Neural cell (in vitro differentiated cells): Measurements from ENCODE around the gene IPO9. TPM values are rescaled to one million over a fixed set of nuclear protein-coding genes. Genes with fewer than 3 reads are reported as not detected.

Source experiments
- H2AFZ ChIP-seq: fragments of 200-600, 300-800 bp; sonication (generic), shearing (Covaris generic); 2 replicates; pipeline ENCODE4 v1.6.0; 2014; ENCODE audit warnings: low read depth, mild to moderate bottlenecking, antibody characterized with exemption, low read length, moderate library complexity
- H3F3A ChIP-seq: fragments of 200-600 bp; shearing (Covaris generic); 2 replicates; pipeline ENCODE4 v1.6.1; 2016; ENCODE audit warnings: mild to moderate bottlenecking, moderate library complexity, mixed read lengths, antibody characterized with exemption, low read length; ENCODE audit not compliant: insufficient read depth, poor library complexity, severe bottlenecking
- H3K27ac ChIP-seq: fragments of 200-600, 300-800 bp; sonication (generic), shearing (Covaris generic); 2 replicates; pipeline ENCODE4 v1.5.1; 2014; ENCODE audit warnings: mild to moderate bottlenecking, low read length, moderate library complexity
- H3K27me3 ChIP-seq: fragments of 300-800, 200-600 bp; sonication (generic), shearing (Covaris generic); 2 replicates; pipeline ENCODE4 v1.6.0; 2014; ENCODE audit warnings: mild to moderate bottlenecking, low read depth, low read length, moderate library complexity; ENCODE audit not compliant: insufficient read depth
- H3K36me3 ChIP-seq: fragments of 300-800, 200-600 bp; sonication (generic), shearing (Covaris generic); 2 replicates; pipeline ENCODE4 v1.5.1; 2014; ENCODE audit warnings: mild to moderate bottlenecking, antibody characterized with exemption, low read length, moderate library complexity; ENCODE audit not compliant: insufficient read depth
- H3K4me2 ChIP-seq: fragments of 300-800, 200-600 bp; sonication (generic), shearing (Covaris generic); 2 replicates; pipeline ENCODE4 v1.6.0; 2014; ENCODE audit warnings: mild to moderate bottlenecking, low read length
- H3K4me3 ChIP-seq: fragments of 300-800, 200-600 bp; sonication (generic), shearing (Covaris generic); 2 replicates; pipeline ENCODE4 v1.5.1; 2014; ENCODE audit warnings: mild to moderate bottlenecking, low read length, moderate library complexity
- H3K79me2 ChIP-seq: fragments of 200-600 bp; shearing (Covaris generic); replicated peaks from 2 replicates; pipeline ENCODE4 v1.6.0; 2014; ENCODE audit warnings: mild to moderate bottlenecking, low read length, moderate library complexity; ENCODE audit not compliant: insufficient read depth
- H3K9ac ChIP-seq: fragments of 300-800, 200-600 bp; sonication (generic), shearing (Covaris generic); 2 replicates; pipeline ENCODE4 v1.6.1; 2016; ENCODE audit warnings: mild to moderate bottlenecking, low read length, mixed read lengths
- H3K9me2 ChIP-seq: fragments of 200-600 bp; shearing (Covaris generic); 2 replicates; pipeline ENCODE4 v1.6.1; 2016; ENCODE audit warnings: mild to moderate bottlenecking, low read length, mixed read lengths; ENCODE audit not compliant: insufficient read depth
- H3K9me3 ChIP-seq: fragments of 200-600, 300-800 bp; sonication (generic), shearing (Covaris generic); 2 replicates; pipeline ENCODE4 v1.6.1; 2016; ENCODE audit warnings: mild to moderate bottlenecking, mixed run types, low read length, moderate library complexity, mixed read lengths
- H4K20me1 ChIP-seq: fragments of 200-600 bp; shearing (Covaris generic); 2 replicates; pipeline ENCODE4 v1.6.1; 2016; ENCODE audit warnings: mild to moderate bottlenecking, mixed run types; ENCODE audit not compliant: insufficient read depth
- EP300 ChIP-seq: fragments of 450-650 bp; conservative IDR thresholded peaks from 2 replicates; pipeline ENCODE4 v1.6.1; 2014; ENCODE audit warnings: antibody characterized with exemption, mild to moderate bottlenecking, moderate library complexity; ENCODE audit not compliant: poor library complexity, severe bottlenecking
- EZH2 ChIP-seq: fragments of 200-600, 300-800 bp; shearing (Covaris generic), sonication (generic); IDR thresholded peaks from 2 replicates; pipeline ENCODE4 v1.6.1; 2014; ENCODE audit warnings: antibody characterized with exemption, low read length, borderline replicate concordance, mild to moderate bottlenecking; ENCODE audit not compliant: insufficient read depth, poor library complexity, severe bottlenecking
- RAD21 ChIP-seq: fragments of 450-650 bp; conservative IDR thresholded peaks from 2 replicates; pipeline ENCODE4 v1.6.1; 2014; ENCODE audit warnings: antibody characterized with exemption, mild to moderate bottlenecking, moderate library complexity
- SMC3 ChIP-seq: fragments of 450-650 bp; conservative IDR thresholded peaks from 2 replicates; pipeline ENCODE4 v1.6.1; 2014; ENCODE audit warnings: antibody characterized with exemption, mild to moderate bottlenecking, moderate library complexity; ENCODE audit not compliant: poor library complexity
- TAF1 ChIP-seq: IDR thresholded peaks from 2 replicates; pipeline ENCODE4 v1.6.1; 2012; ENCODE audit warnings: low read depth
- polyA plus RNA-seq: library from polyadenylated mRNA; depleted of rRNA; stranded (reverse); fragments of >200 nt; gene quantifications from 2 replicates; pipeline ENCODE4 v1.2.3, GENCODE V29; 2014
- TF ChIP-seq, protein P1 (sequence below): fragments of 450-650 bp; IDR thresholded peaks from 2 replicates; pipeline ENCODE4 v1.5.1; 2014; ENCODE audit warnings: antibody characterized with exemption, mild to moderate bottlenecking, moderate library complexity; ENCODE audit not compliant: poor library complexity, severe bottlenecking
- TF ChIP-seq, protein P2 (sequence below): IDR thresholded peaks from 2 replicates; pipeline ENCODE4 v1.6.1; 2012; ENCODE audit warnings: borderline replicate concordance

Gene IPO9
- polyA plus RNA-seq, 1 donor from 2014 or later, result 45.0 TPM

DNA sequence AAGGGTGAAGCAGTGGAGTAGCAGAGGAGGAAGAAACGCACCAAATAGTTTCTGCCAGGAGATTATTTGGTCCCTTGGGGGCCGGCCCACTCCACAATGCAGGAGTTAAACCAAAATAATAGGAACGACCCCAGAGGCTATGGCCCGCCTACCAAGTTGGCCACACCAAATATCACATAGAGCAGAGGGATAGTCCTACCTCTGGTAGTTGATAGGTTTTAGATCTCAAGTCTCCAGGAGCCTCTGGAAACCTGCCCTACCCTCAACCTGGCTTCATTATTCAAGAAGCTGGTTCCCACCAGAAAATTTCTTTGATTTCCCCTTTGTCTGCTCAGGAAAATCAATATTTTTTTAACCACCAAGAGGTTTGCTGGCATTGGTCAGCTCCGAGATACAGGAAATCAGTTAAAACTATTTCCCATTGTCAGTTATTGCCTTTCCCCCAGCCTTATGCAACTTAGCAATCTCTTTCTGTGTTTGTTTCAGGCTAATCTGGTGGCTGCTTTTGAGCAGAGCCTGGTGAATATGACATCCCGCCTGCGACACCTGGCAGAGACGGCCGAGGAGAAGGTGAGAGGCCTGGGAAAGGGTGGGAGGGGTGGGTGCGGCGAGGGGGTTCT is 35.5 kb upstream of the IPO9 start:
- Histone ChIP-seq H3K27ac (no peak overlapping the region), H4K20me1 (no peaks in the 10 kb centered on the region), H3K9me3 (no peaks in the 10 kb centered on the region), H3K27me3 (no peaks in the 10 kb centered on the region), H2AFZ (no peak overlapping the region), H3K9me2 (no peaks in the 10 kb centered on the region), H3F3A (no peaks in the 10 kb centered on the region), H3K4me2 (no peak overlapping the region), H3K36me3 (peaks cover 25% of the 10 kb centered on the region), H3K9ac (no peak overlapping the region), H3K4me3 (no peak overlapping the region), H3K79me2 (no peaks in the 10 kb centered on the region)
- TF ChIP-seq SMC3 (peak; percentile 4), TAF1 (no peak)
- TF ChIP-seq, protein P1, sequence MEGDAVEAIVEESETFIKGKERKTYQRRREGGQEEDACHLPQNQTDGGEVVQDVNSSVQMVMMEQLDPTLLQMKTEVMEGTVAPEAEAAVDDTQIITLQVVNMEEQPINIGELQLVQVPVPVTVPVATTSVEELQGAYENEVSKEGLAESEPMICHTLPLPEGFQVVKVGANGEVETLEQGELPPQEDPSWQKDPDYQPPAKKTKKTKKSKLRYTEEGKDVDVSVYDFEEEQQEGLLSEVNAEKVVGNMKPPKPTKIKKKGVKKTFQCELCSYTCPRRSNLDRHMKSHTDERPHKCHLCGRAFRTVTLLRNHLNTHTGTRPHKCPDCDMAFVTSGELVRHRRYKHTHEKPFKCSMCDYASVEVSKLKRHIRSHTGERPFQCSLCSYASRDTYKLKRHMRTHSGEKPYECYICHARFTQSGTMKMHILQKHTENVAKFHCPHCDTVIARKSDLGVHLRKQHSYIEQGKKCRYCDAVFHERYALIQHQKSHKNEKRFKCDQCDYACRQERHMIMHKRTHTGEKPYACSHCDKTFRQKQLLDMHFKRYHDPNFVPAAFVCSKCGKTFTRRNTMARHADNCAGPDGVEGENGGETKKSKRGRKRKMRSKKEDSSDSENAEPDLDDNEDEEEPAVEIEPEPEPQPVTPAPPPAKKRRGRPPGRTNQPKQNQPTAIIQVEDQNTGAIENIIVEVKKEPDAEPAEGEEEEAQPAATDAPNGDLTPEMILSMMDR, result no peak
- TF ChIP-seq, protein P2, sequence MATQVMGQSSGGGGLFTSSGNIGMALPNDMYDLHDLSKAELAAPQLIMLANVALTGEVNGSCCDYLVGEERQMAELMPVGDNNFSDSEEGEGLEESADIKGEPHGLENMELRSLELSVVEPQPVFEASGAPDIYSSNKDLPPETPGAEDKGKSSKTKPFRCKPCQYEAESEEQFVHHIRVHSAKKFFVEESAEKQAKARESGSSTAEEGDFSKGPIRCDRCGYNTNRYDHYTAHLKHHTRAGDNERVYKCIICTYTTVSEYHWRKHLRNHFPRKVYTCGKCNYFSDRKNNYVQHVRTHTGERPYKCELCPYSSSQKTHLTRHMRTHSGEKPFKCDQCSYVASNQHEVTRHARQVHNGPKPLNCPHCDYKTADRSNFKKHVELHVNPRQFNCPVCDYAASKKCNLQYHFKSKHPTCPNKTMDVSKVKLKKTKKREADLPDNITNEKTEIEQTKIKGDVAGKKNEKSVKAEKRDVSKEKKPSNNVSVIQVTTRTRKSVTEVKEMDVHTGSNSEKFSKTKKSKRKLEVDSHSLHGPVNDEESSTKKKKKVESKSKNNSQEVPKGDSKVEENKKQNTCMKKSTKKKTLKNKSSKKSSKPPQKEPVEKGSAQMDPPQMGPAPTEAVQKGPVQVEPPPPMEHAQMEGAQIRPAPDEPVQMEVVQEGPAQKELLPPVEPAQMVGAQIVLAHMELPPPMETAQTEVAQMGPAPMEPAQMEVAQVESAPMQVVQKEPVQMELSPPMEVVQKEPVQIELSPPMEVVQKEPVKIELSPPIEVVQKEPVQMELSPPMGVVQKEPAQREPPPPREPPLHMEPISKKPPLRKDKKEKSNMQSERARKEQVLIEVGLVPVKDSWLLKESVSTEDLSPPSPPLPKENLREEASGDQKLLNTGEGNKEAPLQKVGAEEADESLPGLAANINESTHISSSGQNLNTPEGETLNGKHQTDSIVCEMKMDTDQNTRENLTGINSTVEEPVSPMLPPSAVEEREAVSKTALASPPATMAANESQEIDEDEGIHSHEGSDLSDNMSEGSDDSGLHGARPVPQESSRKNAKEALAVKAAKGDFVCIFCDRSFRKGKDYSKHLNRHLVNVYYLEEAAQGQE, result no peak

DNA sequence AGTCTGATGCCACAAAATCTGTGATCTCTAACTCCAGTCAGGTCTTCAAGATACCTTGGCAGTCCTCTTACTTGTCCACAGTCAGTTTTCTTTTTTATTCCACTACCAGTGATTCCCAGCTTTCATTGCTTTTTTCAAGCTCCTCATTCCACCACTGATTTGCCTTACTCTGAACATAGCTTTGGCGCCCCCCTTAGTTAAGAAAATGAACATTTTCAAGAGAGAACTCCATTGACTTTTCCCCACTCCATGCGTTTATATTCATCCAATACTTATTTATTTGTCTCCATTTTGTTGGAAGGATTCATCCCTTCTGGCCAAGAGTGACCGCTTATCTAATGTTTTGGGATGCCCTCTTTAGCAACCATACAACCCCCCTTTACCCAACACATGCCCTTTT is 33.9 kb upstream of the IPO9 start:
- no peaks in the 10 kb centered on the region for H3K27me3 ChIP-seq
- no peak overlapping the region for H3K27ac ChIP-seq
- H2AFZ ChIP-seq, result no peak overlapping the region
- peaks cover 2% of the 10 kb centered on the region for H3K79me2 ChIP-seq
- peaks cover 13% of the 10 kb centered on the region for H3K36me3 ChIP-seq
- no peaks in the 10 kb centered on the region for H3K9me3 ChIP-seq
- no peak overlapping the region for H3K4me3 ChIP-seq
- no peak overlapping the region for H3K4me2 ChIP-seq
- TF ChIP-seq RAD21 (peak; percentile 67), EZH2 (no peak), TAF1 (no peak), SMC3 (peak; percentile 64), EP300 (no peak)
- TF ChIP-seq, protein P1, result peak; percentile 68
- TF ChIP-seq, protein P2, result no peak
- H3K9me2 ChIP-seq, result no peaks in the 10 kb centered on the region
- H3K9ac ChIP-seq, result no peak overlapping the region
- no peaks in the 10 kb centered on the region for H3F3A ChIP-seq
- no peaks in the 10 kb centered on the region for H4K20me1 ChIP-seq
